ENCODE measurements around the gene DDX10.
"Not testable (repeated sequence)": the region's sequence is repeated elsewhere in the genome, so short reads cannot be mapped to it uniquely, and the experiment has no call there.

Gene DDX10

GRCh38 chr11:108664730-108665525 lies at the start of gene DDX10:
Gene DDX10 (plus strand): TSS chr11:108665069. CDS start chr11:108665154, 85 bp downstream.
- DNase-seq = peak; percentile 97

GRCh38 chr11:108616549-108616948 lies 48.3 kb upstream of the DDX10 start:
- DNase-seq = no peak

- DNase-seq = no peak
These were observed 47.8 kb upstream of the DDX10 start for GRCh38 chr11:108617055-108617454.

GRCh38 chr11:108618529-108618928 lies 46.3 kb upstream of the DDX10 start:
- DNase-seq = no peak

- DNase-seq = no peak
These were observed 43.7 kb upstream of the DDX10 start for GRCh38 chr11:108620958-108621772.

GRCh38 chr11:108622341-108622740 lies 42.5 kb upstream of the DDX10 start:
- DNase-seq = no peak

GRCh38 chr11:108624196-108624925 lies 40.5 kb upstream of the DDX10 start:
- no peak for DNase-seq

- DNase-seq = no peak
These were observed 36.5 kb upstream of the DDX10 start for GRCh38 chr11:108628326-108628725.

GRCh38 chr11:108628812-108629211 lies 36.1 kb upstream of the DDX10 start:
- no peak for DNase-seq

- no peak for DNase-seq
These were observed 35.6 kb upstream of the DDX10 start for GRCh38 chr11:108629274-108629673.

GRCh38 chr11:108632041-108632704 lies 32.7 kb upstream of the DDX10 start:
- DNase-seq = no peak

- no peak for DNase-seq
These were observed 29.8 kb upstream of the DDX10 start for GRCh38 chr11:108635106-108635505.

- DNase-seq = no peak
These were observed 28.6 kb upstream of the DDX10 start for GRCh38 chr11:108636222-108636621.

- DNase-seq = no peak
These were observed 25.7 kb upstream of the DDX10 start for GRCh38 chr11:108639146-108639545.

- not testable (repeated sequence) for DNase-seq
These were observed 23.1 kb upstream of the DDX10 start for GRCh38 chr11:108641752-108642151.

- no peak for DNase-seq
These were observed 20.9 kb upstream of the DDX10 start for GRCh38 chr11:108643974-108644373.

GRCh38 chr11:108645970-108646369 lies 18.9 kb upstream of the DDX10 start:
- DNase-seq = no peak

- DNase-seq = no peak
These were observed 17.5 kb upstream of the DDX10 start for GRCh38 chr11:108647387-108647700.

- DNase-seq = peak; percentile 72
These were observed 17.0 kb upstream of the DDX10 start for GRCh38 chr11:108647701-108648527.

- DNase-seq = no peak
These were observed 16.4 kb upstream of the DDX10 start for GRCh38 chr11:108648528-108648885.

GRCh38 chr11:108654100-108654499 lies 10.8 kb upstream of the DDX10 start:
- not testable (repeated sequence) for DNase-seq

GRCh38 chr11:108654994-108655631 lies 9.8 kb upstream of the DDX10 start:
- peak; percentile 68 for DNase-seq

Measured in NCI-H1105 treated with DMSO at 0.1 percent for 48 hours (cell line).